ENCODE results near the gene ATP5F1E.
"Not testable (repeated sequence)": the region's sequence is repeated elsewhere in the genome, so short reads cannot be mapped to it uniquely, and the experiment has no call there.

The ATP5F1E gene

DNA sequence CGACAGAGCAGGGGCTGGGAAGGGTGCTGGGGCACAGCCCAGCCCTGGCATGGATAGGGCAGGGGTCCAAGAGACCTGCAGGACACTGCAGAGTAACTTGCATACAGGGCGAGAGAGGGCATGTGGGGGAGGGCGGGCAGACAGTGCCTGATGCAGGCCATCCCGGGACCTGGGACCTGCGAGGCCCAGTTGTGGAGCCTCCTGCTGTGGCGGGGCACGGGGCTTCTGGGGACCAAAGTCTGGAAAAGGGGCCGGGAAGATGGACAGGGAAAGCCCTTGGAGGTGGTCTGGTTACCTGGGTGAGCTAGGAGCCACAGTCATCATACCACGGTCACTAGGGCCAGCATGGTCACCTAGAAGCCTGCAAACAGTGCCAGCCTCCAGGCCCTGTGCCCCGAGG, 13.3 kb downstream of the ATP5F1E start:
- DNase-seq: no peak

DNA sequence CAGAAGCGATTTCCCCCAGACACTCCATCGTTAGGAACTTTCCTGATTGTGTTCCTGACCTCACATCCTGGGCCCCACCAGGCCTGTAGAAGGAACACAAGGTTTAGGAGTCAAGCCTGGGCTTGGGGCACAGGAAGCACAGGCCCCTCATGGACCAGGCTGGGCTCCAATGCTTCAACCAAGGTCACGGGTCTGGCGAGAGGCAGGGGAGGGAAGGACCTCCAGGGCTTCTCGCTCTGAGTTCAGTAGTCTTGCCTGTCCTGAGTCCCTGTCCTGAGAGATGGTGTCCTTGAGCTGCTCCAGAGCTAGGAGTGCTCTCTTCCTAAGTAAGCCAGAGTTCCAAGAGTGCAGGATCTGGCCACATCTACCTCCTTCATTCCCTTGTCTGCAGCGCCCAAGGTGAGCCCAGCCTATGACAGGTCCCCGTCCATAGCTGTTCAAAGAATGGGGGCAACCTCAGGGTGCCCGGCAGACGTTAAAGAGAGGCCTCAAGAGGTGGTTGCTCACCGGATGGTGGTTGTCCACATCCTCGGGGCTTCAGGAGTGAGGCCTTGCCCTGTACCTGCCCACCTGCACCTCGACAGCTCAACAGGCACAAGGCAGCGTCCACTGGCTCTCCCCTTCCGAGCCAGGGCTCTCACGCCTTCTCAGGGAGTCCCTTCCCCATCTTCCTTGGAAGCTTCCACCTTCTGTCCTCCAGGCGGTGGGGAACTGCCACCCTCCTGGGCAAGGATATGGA, 14.5 kb downstream of the ATP5F1E start:
- DNase-seq: no peak

DNA sequence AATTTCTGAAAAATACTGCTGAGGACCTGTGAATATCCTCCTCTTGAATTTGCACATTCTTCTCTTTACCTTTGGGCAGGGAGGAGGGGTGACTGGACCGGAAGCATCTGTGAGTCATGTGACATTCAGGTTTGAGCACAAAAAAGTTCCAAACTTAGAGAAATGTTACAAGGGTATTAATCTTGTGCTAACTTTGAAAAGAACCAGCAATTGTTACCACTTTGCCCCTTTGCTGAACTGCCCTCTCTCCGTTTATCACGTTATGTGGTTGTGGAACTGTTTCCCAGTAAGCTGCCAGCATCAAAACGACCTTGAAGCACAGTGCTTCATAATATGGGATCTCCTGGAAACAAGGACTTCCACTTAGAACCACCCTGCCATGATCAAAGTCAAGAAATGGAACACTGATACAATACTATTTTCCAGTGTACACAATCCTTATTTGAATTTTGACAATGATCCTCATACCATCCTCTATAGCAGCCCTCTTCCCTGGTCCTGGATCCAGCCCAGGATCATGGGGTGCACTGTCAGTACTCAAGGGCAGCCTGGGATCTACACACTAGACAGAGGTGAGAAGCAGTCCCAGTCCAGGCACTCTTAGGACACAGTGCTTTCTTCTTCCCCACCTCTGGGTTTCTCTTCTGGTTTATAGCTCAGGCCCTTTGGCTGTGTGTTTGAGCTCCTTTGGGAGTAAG, 15.2 kb downstream of the ATP5F1E start:
- DNase-seq: no peak

DNA sequence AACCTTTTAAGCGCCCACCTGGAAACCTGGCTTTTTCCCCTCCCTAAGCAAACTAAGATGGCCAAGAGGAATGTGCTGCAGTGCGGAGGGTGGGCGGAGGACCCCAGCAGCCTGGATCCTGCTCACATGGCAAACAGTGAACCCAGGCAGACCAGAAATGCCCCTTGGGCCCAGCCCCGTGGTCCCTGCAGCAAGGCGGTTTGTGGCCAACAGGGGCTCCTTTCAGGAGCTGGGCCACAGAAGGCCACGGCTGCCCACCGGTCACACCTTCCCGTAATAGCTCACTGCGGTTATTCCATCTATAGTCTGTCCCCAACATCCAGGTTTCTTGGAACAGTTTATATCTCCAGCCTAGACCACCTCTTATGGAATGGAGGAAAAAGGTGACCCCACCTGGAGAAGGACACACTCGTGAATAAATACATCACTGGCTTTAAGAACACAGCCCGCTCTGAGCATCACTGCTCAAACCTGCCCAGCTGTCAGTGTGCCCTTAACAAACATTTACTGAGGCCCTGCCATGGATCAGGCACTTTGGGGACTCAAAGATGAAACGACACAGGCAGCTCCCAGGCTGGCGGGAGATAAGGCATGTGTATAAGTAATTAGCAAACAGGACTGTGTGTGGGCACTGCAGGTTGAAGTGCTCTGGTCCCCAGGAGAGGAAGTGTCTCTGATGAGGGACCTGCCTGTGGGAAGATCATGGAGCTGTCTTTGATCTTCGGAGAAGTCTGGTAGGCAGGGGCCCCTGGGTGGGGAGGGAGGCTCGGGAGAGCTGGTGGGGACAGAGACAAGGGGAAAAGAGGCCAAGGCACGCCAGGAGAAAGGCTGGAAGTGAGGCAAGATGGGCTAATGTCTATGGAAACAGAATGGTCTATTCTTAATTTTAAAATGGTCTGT, 16.1 kb downstream of the ATP5F1E start:
- DNase-seq: no peak

DNA sequence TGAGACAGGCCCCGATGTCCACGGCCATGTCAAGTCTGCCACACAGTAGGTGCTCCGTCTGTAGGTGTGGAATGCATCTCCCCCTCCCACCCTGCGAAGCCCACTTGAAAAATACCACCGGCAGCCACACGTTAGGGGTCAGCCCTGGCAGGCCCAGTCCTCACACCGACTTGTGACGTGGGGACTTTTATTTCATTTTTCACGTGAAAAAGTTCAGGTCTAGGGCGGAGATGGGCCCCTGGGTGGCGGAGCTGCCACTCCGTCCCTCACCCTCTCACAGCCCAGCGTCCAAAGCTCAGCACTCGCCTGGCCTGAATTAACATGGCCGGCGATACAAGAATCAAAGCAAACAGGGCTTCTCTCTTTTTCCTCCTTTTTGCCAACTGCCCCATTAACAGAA, 16.7 kb downstream of the ATP5F1E start:
- no peak for DNase-seq

DNA sequence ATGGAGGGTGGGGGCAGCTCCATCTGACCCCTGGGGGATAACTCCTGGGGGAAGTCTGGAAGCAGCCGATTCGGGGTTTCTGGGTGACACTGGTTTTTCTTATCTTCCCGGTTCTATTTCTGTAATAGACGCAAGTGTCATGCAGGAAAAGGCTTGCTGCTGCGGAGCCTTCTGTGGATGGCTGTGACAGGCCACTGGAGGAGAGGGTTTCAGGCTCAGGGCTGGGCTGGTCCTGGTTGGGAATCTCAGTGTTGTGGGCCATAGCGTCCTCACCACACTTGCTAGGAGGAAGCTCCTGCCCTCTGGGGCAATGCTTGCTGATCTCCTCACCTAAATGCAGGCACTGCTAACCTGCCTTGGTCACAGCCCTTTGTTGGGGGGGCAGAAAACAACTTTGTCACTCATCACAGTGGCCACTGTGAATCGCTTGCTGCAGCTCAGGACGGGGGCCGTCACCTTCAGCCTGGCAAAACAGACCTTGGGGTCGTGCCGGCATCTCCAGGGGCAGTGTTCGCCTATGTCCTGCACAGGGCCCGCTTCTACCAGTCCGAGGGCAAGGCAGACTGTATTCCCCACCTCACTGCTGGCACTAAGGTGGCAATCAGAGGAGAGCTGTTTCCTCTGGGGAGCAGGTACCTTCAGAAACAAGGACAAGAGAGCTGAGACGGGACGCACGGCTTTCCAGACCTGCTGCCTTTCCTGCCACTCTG, 17.3 kb downstream of the ATP5F1E start:
- DNase-seq: no peak

DNA sequence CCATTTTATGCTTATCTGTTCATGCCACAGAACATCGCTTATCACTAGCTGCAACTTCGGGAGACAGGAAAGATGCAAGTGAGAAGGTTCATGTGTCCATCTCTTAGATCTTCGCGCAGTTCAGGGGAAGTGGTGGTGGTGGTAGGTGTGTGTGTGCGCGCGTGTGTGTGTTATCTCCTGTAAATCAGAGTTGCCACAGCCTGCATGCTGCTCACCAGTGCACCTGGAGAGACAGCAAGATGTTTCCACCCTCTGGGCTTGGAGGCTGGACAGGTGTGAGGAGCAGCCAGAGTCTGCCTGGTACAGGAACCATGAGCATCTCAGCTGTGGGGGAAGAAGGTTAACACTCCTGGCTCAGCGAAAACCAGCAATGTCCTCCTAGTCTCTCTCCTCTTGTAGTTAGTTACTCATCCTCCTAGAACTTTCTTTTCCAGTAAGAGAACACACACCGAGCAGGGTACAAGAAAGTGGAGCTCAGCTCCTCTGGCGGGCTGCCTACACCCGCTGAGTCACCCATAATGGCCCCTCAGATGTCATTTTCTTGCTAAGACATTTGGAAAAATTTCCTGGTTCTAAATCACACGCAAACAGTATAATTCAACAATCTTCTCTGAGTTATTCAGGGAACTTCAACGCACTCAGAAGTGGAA, 18.1 kb downstream of the ATP5F1E start:
- no peak for DNase-seq

DNA sequence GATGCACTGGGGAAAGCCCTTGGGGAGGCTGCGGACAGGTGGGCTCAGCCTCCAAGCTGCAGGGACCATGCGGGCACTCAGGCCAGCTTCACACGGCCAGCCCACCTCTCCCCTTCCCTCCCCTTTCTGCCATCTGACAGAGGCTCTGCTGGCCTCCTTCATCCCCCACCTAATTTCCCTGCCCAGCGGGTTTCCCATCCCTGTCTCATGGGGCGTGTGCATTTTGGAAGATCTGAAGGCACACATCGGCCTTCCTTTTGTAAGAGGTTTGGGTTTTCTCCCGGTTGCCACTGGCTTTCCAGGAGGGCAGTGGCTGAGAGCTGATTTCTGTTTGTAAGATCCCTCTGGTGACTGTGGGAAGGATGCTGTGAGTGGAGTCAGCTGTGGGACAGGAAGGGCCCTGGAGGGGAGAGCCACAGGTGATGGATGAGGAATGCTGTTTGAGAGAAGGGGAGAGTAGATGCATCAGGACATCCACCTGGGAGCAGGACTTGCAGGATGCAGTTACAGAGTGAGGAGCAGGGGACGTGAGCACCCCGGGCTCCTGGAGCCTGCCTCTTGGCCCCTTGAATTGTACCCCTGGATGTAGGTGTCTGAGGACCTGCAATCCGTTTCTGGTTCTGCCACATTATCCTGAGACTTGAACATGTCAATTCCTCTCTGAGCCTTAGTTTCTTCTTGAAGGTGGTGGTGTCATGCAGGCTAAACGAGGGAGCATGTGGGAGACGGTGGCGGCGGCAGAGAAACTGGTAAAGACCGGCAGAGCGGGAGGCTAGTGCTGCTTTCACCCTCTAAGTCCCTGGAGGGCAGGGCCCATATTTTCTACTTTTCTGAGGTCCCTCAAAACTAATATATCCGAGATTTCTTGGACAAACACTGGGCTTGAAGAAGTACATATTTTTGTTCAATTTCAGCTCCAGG, 18.8 kb downstream of the ATP5F1E start:
- no peak for DNase-seq

DNA sequence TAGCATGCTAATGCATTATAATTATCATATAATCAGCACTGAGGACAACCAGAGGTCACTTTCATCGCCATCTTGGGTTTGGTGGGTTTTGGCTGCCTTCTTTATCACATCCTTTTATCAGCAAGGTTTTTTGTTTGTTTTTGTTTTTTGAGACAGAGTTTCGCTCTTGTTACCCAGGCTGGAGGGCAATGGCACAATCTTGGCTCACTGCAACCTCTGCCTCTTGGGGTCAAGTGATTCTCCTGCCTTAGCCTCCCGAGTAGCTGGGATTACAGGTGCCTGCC, 20.3 kb downstream of the ATP5F1E start:
- DNase-seq: not testable (repeated sequence)

DNA sequence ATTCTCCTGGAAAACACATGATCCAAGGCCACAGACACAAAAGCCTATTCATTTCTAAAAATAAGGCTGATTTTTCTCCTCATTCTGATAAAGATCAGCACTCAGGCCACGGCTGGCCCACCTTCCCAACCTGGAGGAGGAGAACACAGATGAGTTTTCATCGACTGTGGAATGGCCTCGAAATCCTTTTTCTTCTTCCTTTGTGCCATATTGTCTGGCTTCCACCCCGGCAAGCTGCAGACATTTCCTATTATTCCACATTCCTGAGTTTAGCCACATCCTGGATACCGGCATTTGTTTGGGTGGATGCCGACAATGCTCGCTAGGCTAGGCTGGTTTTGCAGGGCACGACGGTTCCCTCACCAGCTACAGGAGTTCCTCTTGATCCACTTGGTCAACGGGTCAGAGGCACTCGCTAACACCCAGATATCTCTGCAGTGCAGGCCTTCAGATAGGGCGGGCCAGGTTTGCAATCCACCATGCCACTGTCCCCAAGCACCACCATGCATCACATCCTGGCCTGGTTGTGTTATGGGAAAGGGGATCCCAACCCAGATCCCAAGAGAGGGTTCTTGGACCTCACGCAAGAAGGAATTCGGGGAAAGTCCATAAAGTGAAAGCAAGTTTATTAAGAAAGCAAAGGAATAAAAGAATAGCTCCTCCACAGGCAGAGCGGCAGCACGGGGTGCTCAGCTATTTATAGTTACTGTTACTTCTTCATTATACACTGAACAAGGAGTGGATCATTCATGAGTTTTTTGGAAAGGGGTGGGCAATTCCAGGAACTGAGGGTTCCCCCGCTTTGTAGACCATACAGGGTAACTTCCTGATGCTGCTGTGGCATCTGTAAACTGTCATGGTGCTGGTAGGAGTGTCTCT, 20.9 kb downstream of the ATP5F1E start:
- DNase-seq: no peak

DNA sequence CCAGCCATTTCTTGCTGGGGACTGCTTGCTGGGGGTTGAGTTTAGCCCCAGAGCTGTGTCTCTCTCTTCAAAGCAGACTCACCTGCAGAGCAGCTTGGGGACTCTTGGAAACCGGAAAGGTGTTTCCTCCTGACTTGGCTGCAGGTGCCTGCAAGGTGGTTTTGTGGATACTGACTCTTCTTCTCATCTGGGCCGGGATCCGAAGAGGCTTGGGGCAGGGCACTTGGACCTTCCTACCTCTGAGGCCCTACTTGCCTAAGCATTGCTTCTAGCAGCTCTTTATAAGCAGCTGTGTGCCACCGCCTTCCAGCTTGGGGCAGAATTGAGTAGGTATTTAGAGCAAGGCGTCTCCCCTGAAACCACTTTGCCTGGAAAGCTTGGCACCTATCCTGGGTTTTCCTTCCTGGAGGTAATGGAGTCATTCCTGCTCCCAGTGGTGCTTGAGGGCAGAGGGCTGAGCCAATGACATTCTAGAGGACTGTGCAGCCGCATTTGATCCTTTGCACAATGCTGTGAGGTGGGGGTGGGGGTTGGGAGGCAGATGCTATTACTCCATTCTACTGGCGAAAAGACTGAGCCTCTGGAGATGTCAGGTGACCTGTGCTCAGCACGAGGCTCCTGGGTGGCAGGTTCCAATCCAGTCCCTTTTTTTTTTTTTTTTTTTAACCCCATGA, 21.7 kb downstream of the ATP5F1E start:
- DNase-seq: no peak

DNA sequence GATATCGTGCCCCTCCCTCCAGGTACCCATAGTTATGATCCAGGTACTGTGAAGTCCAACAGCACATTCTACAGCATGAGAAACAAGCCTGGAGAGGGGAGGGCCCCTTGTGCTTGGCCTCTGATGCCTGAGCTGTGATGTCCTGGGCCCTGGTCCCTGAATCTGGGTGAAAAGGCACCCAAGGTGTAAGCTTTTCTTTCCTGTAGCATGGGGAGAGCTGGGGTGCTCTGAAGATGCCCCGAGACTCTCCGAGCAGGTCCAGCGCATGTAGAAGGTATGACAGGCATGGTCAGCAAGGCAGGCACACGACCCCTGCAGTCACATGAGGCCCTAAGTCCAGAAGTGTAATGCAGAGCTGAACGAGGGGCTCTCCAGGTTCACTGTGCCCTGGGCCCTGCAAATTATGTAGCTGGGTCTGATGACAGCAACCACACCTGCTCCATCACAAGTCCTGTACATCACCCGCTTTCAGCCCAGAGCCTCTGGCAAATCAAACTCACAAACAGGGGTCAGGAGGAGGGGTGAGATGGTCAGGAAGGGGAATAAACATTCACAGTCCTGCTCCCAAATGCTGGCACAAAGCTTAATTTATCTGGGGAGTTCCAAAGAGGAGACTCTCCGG, 23.3 kb downstream of the ATP5F1E start:
- no peak for DNase-seq

DNA sequence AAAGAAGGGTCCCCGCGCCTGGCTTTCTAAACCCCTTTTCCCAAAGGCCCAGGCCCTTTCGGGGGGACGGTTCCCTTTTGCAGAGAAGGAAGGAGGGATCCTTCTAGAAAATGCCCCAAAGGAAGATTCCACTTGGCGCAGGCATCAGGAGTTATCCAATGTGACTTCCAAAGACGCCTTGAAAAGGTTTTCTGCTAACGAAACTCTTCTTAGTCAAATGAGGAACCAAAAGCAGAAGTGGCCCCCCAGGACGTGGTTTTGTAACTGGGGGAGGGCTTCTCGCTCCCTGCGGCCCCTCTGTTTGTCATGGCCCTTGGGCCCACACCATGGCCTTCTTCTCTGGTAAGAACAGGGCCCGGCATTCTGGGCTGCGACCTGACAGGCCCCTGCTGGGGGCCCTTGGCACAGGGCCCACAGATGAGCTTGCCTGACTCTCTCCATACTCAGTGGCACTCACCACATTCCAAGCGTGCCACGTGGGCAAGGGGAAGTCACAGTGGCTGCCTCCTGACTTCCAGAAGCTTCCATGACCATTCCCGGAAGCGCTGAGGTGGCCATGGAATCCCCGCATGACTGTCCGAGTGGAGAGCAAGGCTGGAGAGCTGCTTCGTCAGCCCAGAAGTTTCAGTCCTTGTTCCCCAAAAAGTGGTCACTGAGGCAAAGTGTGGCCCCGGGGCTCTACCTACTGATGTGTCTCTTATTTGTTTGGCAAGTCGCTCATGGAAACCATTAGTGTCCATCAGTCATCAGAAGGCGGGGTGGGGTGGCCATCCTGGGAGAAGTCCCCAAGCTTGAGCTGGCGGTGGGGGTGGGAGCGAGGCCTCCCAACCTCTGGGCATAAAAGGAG, 24.2 kb downstream of the ATP5F1E start:
- no peak for DNase-seq

DNA sequence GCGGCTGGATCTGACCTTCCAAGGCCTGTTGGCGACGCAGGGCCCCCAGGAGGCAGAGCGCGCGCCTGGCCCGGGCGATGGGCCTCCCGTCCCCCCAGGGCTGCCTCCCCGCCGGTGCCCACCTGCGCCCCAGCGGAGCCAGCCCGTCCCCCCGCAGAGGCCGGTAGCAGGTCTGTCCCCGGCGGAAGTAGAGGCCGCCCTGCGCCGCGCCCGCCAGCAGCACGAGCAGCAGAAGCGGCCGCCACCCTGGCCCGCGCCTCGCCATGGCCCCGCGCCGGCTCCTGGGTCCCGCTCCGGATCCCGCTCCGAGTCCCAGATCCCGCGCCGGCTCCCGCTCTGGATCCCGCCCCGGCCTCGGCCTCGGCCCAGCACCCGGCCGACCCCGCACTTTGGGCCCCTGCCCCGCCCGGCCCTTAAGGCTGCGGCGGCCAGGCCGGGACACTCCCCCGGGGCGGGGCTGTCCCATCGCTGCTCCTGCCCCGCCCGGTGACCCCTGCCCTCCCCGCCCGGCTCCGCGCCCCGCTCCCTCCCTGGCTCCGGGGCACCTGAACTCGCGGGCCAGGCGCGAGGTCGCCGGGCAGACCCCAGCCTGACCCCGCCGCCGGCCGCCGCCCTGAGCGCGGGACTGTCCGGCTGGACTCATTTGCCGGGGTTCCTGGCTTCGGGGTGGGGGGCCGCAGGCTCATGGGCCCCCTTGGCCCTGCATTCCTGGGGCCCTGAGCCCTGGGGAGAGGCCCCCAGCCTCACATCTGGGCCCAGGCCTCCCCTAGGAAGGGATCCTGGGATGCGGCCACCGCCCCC, 25.1 kb downstream of the ATP5F1E start, which contains the start of gene CTSZ:
Gene CTSZ (minus strand): TSS at position 391 of the 801 bp plus-strand sequence. CDS start 126 bp downstream, at position 265.
- no peak for DNase-seq

DNA sequence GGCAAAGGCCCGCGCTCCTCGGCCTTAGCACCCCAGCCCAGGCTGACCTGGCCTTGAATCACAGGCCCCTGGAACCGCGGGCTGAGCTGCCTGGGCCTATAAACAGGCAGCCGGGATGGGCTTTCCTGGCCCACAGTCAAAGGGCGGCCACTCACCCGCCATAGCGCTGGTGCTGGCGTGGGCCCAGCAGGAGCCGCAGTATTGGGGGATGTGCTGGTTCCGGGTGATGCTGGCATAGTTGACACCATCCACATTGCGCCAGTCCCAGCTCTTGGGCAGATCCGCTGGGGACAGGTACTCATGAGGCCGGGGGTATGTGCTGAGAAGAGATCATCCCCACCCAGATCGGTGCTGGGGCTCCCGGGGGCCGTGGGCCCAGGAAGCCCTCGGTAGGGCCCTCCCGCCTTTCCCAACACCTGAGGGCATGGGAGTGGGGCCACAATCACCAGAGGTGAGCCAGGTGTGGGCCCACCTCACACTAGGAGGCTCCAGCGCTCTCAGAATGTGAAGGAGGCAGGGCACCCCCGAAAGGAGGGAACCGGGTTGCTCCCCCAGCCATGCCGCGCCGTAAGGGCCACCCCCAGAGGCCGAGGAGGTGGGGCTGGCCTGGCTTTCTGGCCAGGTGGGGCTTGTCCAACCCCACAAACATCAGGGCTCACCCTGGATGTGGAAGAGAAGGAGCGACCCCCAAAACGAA, 25.8 kb downstream of the ATP5F1E start:
- DNase-seq: no peak

DNA sequence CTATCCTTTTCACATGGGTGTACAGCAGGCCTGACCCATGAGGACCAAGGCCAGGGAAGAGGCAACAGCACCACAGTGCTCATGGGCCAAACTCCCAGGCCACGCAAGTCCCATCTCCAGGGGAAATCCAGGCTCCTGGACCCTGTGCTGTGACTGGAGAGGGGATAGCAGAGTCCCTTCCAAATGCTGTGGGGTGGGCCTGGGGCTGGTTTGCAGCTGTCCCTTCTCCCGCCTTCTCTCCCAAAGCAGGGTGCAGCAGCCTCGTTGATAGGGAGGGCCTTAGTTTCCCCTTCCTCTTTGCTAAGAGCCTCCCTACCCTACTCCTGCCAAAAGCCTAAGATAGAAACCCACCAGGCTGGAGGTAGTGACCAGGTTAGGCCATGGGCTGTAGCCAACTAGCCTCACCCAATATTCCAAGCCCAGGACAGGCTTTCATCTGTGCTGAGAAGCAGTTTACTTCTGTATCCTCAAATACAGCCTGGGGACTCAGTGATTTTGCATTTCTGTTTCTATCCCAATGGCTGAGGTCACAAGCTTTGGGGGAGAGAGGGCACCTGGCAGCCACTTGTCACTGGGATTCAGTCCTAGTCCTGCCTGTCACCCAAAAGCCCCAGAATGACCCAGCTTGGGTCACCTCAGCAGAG, 26.5 kb downstream of the ATP5F1E start:
- DNase-seq: no peak

Measured in NCI-H2081 (cell line).